Activated CD4-positive, alpha-beta T cell treated with anti-CD3 and anti-CD28 coated beads for 36 hours (primary cell): ENCODE measurements around the gene LPAR6. TPM values are rescaled to one million over a fixed set of nuclear protein-coding genes. Genes with fewer than 3 reads are reported as not detected.
A peak's percentile ranks its signal among the peaks of the same experiment; 100 is the strongest.

ENCODE experiments used
- ATAC-seq: fragments of 200-7000 bp; cut with Tn5 transposase; one replicate; pipeline ENCODE4 v1.10.0; 2021; ENCODE audit warnings: mild to moderate bottlenecking, moderate library complexity
- CTCF ChIA-PET: fragments of 350-600 bp; sonication (Branson Sonifier 250); formaldehyde crosslinking; loops from one replicate; lab custom pipeline; 2021; ENCODE audit warnings: antibody characterized with exemption; lab: Charles Lee
- POLR2A ChIA-PET: fragments of 350-600 bp; sonication (Branson Sonifier 250); formaldehyde crosslinking; loops from one replicate; lab custom pipeline; 2021; ENCODE audit warnings: antibody characterized with exemption, inconsistent platforms; lab: Charles Lee
- DNase-seq: peaks from one replicate; pipeline ENCODE4 v3.0.0-alpha.2; 2020
- H3K27ac Mint-ChIP-seq: one replicate; pipeline ENCODE4 v1.8.0; 2021; ENCODE audit warnings: mixed read lengths
- H3K27me3 Mint-ChIP-seq: one replicate; pipeline ENCODE4 v1.8.0; 2021; ENCODE audit warnings: mixed read lengths
- H3K36me3 Mint-ChIP-seq: one replicate; pipeline ENCODE4 v1.8.0; 2021; ENCODE audit warnings: low read depth, mixed read lengths
- H3K4me1 Mint-ChIP-seq: one replicate; pipeline ENCODE4 v1.8.0; 2021; ENCODE audit warnings: mixed read lengths
- H3K4me3 Mint-ChIP-seq: one replicate; pipeline ENCODE4 v1.8.0; 2021; ENCODE audit warnings: mild to moderate bottlenecking, moderate library complexity, mixed read lengths
- H3K9me3 Mint-ChIP-seq: one replicate; pipeline ENCODE4 v1.8.0; 2021; ENCODE audit warnings: low read depth, mixed read lengths
- intact Hi-C, 2 experiments: fragments of 100-400 bp; cut with DNase I in 1 of 2; cut with micrococcal nuclease in 1 of 2; formaldehyde crosslinking; loops; one replicate each; pipeline versions ENCODE4 v1.14.2 to v1.15.1; 2022 to 2024; cut with DNase I, micrococcal nuclease
- total RNA-seq, 2 experiments: library from RNA; stranded (reverse); gene quantifications; one replicate each; pipeline ENCODE4 v1.2.3, GENCODE V29; 2021

The LPAR6 gene
- total RNA-seq, 2 experiments from 2014 or later = 6.8 to 7.9 TPM

DNA sequence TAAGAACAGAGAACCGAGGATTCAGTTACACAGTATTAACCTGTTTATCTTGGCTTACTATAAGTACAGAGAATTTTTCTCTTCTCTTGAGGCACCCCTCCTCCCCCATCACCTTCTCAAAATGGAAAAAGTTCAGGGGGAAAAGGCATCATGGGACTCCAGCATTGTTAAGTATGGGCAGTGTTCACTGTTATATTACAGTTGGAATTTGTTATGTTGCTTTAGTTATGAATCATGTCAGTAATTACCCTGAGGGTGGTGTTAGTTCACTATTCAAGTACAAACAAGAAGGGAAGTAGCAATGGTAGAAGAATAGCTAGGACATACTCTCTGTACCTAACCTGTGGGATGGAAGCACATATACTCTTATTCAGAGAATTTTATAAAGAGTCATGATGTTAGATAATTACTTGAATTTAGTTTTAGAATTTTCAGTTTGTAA, 12.0 kb downstream of the LPAR6 start:
- peaks cover 16% of the 10 kb centered on the region for H3K36me3 Mint-ChIP-seq
- DNase-seq (no peak), ATAC-seq (peak; percentile 21)
- peak overlapping the region; percentile 1 for H3K27ac Mint-ChIP-seq
- ChIA-PET CTCF (no interaction called here), POLR2A (no interaction called here)
- intact Hi-C loops = loop anchor here (5.0 kb wide), 4 partner anchors 164 to 364 kb away; partner anchors contain the start of gene NUDT15 (in 1 of the 2)
- H3K4me1 Mint-ChIP-seq = peaks cover 53% of the 10 kb centered on the region
- no peak overlapping the region for H3K4me3 Mint-ChIP-seq
- no peaks in the 10 kb centered on the region for H3K27me3 Mint-ChIP-seq
- H3K9me3 Mint-ChIP-seq = peaks cover 4% of the 10 kb centered on the region

DNA sequence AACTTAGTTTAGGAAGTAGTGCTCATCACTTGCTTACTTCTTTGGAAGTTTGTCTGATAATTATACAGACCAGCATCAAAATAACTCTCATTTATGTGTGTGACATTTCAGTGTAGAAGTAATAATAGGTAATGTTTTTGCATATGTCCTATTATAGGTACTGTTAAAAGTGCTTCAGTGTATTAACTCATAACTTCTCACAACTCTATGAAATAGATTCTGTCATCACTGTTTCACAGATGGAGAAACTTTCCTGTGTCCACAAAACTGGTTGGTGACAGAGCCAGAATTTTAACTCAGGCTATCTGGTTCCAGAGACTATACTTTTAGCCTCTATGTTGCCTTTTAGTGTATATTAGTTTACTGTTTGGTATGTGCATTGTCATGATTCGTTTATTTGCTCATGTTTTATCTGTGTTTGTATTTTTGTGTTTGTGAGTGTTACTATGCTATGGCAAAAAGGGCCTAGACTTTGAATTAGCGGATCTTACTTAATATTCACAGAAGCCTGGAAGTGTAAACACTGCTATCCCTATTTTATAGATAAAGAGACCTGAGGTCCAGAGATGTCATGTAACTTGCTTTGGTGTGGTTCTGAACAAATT, 12.7 kb downstream of the LPAR6 start:
- H3K27ac Mint-ChIP-seq = no peak overlapping the region
- peaks cover 22% of the 10 kb centered on the region for H3K36me3 Mint-ChIP-seq
- ChIA-PET POLR2A (no interaction called here), CTCF (no interaction called here)
- ATAC-seq (no peak), DNase-seq (no peak)
- intact Hi-C loops = loop anchor here (5.0 kb wide), 4 partner anchors 163 to 363 kb away; partner anchors contain the start of gene NUDT15 (in 1 of the 2)
- H3K27me3 Mint-ChIP-seq = no peaks in the 10 kb centered on the region
- H3K4me1 Mint-ChIP-seq = peaks cover 47% of the 10 kb centered on the region
- no peak overlapping the region for H3K4me3 Mint-ChIP-seq
- peaks cover 8% of the 10 kb centered on the region for H3K9me3 Mint-ChIP-seq

DNA sequence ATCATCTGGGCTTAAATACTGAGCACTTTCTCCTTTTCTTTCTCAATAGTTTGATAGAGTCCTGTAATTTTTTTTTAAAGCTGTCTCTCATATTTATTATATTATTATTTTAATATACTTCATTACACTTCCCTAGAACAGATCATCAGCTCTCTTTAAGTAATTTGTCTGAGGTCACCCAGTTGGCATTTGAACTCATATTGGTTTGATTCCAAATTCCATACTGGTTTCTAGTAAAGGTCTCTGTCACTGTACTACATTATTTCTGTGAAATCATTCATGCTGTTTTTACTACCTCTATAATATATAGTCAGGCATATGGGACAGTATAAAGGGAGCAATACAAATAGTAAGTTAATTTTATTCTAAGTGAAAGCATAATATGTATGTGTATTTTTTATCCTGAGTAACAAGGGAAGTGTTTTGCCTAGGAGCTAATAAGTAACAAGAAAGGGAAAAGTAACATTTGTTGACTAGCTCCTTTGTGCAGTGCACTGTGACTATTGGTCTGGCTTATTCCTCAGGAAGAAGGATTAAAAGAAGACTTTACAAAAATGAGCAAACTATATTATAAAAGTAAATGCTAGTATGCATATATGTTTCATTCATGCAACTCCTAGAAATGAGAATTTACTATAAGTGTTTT, 14.3 kb downstream of the LPAR6 start:
- DNase-seq (no peak), ATAC-seq (no peak)
- no peak overlapping the region for H3K27ac Mint-ChIP-seq
- no peaks in the 10 kb centered on the region for H3K27me3 Mint-ChIP-seq
- peaks cover 29% of the 10 kb centered on the region for H3K36me3 Mint-ChIP-seq
- H3K4me1 Mint-ChIP-seq = peaks cover 36% of the 10 kb centered on the region
- H3K4me3 Mint-ChIP-seq = no peak overlapping the region
- intact Hi-C loops = no loop called here
- ChIA-PET POLR2A (no interaction called here), CTCF (interaction anchor here (1.1 kb wide), 1 partner anchor 182 kb away, joined by 3 read pairs; no protein-coding TSS in a partner anchor)
- H3K9me3 Mint-ChIP-seq = peaks cover 8% of the 10 kb centered on the region

DNA sequence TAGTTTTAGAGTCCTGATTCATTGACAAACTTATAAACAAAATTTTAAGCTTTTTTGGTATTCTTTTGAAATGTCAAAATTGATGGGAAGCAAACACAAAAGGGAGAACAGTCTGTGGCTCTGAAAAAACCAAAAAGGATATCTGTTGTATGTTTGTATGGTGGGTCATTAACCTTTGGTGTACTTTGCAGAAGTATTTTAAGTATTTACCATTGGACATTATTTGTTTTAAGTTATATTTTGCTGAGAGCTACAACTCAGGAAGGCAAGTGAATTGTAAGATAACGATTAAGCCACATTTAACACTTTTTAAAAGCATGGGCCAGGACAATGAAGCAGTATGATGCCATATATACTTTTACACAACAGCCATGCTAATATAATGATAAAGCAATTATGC, 15.2 kb downstream of the LPAR6 start:
- intact Hi-C loops = no loop called here
- no peaks in the 10 kb centered on the region for H3K27me3 Mint-ChIP-seq
- ChIA-PET CTCF (interaction anchor here (1.1 kb wide), 1 partner anchor 182 kb away, joined by 3 read pairs; no protein-coding TSS in a partner anchor), POLR2A (no interaction called here)
- ATAC-seq (no peak), DNase-seq (no peak)
- H3K27ac Mint-ChIP-seq = no peak overlapping the region
- no peak overlapping the region for H3K4me3 Mint-ChIP-seq
- H3K36me3 Mint-ChIP-seq = peaks cover 37% of the 10 kb centered on the region
- peaks cover 8% of the 10 kb centered on the region for H3K9me3 Mint-ChIP-seq
- H3K4me1 Mint-ChIP-seq = peaks cover 29% of the 10 kb centered on the region

GRCh38 chr13:48393698-48394085, 19.2 kb downstream of the LPAR6 start:
- H3K4me1 Mint-ChIP-seq = peaks cover 5% of the 10 kb centered on the region
- CTCF ChIA-PET = no interaction called here
- no peaks in the 10 kb centered on the region for H3K27me3 Mint-ChIP-seq
- H3K9me3 Mint-ChIP-seq = peaks cover 14% of the 10 kb centered on the region
- no peak for ATAC-seq
- intact Hi-C loops = no loop called here
- H3K27ac Mint-ChIP-seq = no peak overlapping the region
- no peak for DNase-seq
- H3K4me3 Mint-ChIP-seq = no peak overlapping the region
- H3K36me3 Mint-ChIP-seq = peaks cover 57% of the 10 kb centered on the region
- POLR2A ChIA-PET = no interaction called here

GRCh38 chr13:48393030-48393697, 19.7 kb downstream of the LPAR6 start:
- CTCF ChIA-PET = no interaction called here
- no peak for ATAC-seq
- Mint-ChIP-seq H3K9me3 (peaks cover 14% of the 10 kb centered on the region), H3K36me3 (peaks cover 60% of the 10 kb centered on the region), H3K4me1 (peaks cover 5% of the 10 kb centered on the region), H3K27ac (no peak overlapping the region), H3K4me3 (no peak overlapping the region), H3K27me3 (no peaks in the 10 kb centered on the region)
- intact Hi-C loops = no loop called here
- no peak for DNase-seq
- POLR2A ChIA-PET = no interaction called here

- ChIA-PET POLR2A (interaction anchor here (0.7 kb wide), 1 partner anchor 54 kb away, joined by 3 read pairs; no protein-coding TSS in a partner anchor), CTCF (no interaction called here)
- peaks cover 11% of the 10 kb centered on the region for H3K9me3 Mint-ChIP-seq
- H3K4me3 Mint-ChIP-seq = no peak overlapping the region
- peaks cover 2% of the 10 kb centered on the region for H3K4me1 Mint-ChIP-seq
- intact Hi-C loops = no loop called here
- H3K27ac Mint-ChIP-seq = no peak overlapping the region
- H3K27me3 Mint-ChIP-seq = no peaks in the 10 kb centered on the region
- DNase-seq = no peak
- H3K36me3 Mint-ChIP-seq = peaks cover 55% of the 10 kb centered on the region
- ATAC-seq = no peak
Measured at GRCh38 chr13:48391257-48391656, 21.7 kb downstream of the LPAR6 start.

DNA sequence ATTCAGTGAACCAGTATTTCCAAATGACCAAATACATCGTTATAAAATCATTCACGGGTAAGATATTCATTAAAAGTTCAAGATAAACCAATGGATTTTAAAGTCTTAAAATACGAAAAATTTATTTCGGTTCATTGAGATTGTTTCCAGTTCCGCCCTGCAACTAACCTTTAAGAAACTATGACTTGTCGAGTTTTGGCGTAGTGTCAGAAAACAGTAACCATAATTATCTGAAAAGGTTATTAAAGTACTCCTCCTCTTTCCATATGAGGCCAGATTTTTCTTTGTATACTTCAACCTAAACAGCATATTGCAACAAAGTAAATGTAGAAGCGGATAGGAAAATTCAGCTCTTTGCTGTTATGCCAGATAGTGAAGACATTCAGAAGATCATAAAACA, 26.1 kb downstream of the LPAR6 start:
- H3K27me3 Mint-ChIP-seq = no peaks in the 10 kb centered on the region

DNA sequence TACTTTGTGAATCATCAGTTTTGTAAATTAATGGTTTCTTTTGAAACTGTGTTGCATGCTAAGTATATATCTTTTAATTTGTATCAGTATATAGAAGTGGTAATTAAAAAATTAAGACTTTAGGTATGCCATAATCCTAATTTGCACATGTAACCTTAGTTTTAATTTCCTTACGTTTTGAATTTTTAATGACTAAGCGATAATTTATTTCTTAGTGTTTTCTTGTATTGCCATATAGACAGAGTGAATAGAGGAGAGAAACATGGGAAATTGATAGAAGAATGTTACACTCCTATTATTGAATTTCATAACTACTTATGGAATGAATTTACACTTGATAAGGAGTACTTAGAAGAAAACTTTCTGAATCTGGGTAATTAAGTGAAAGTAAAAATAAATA, 29.5 kb downstream of the LPAR6 start:
- H3K4me3 Mint-ChIP-seq = no peak overlapping the region
- CTCF ChIA-PET = no interaction called here
- H3K27ac Mint-ChIP-seq = no peak overlapping the region
- H3K36me3 Mint-ChIP-seq = peaks cover 30% of the 10 kb centered on the region
- POLR2A ChIA-PET = no interaction called here
- H3K4me1 Mint-ChIP-seq = no peaks in the 10 kb centered on the region
- ATAC-seq (no peak), DNase-seq (no peak)
- H3K27me3 Mint-ChIP-seq = no peaks in the 10 kb centered on the region
- no peaks in the 10 kb centered on the region for H3K9me3 Mint-ChIP-seq
- intact Hi-C loops = no loop called here

More for the DNA sequence above, 26.1 kb downstream of the LPAR6 start:
- ATAC-seq (no peak), DNase-seq (no peak)
- no peak overlapping the region for H3K4me3 Mint-ChIP-seq
- H3K36me3 Mint-ChIP-seq = peaks cover 26% of the 10 kb centered on the region
- intact Hi-C loops = no loop called here
- H3K27ac Mint-ChIP-seq = no peak overlapping the region
- H3K4me1 Mint-ChIP-seq = peaks cover 2% of the 10 kb centered on the region
- ChIA-PET CTCF (interaction anchor here (1.0 kb wide), 1 partner anchor 19 kb away, joined by 3 read pairs; no protein-coding TSS in a partner anchor), POLR2A (no interaction called here)
- H3K9me3 Mint-ChIP-seq = peaks cover 2% of the 10 kb centered on the region

- CTCF ChIA-PET = interaction anchor here (0.5 to 1.0 kb wide), 2 partner anchors 8 to 16 kb away, joined by 3 read pairs; no protein-coding TSS in a partner anchor
Measured at GRCh38 chr13:48380581-48380980, 32.3 kb downstream of the LPAR6 start.

GRCh38 chr13:48377857-48378256, 35.1 kb downstream of the LPAR6 start:
- H3K36me3 Mint-ChIP-seq = peaks cover 44% of the 10 kb centered on the region
- no peak overlapping the region for H3K27ac Mint-ChIP-seq
- DNase-seq = no peak
- intact Hi-C loops = no loop called here
- H3K4me1 Mint-ChIP-seq = no peaks in the 10 kb centered on the region
- ChIA-PET CTCF (interaction anchor here (1.4 kb wide), 1 partner anchor 15 kb away, joined by 3 read pairs; no protein-coding TSS in a partner anchor), POLR2A (no interaction called here)
- ATAC-seq = peak; percentile 63
- no peaks in the 10 kb centered on the region for H3K9me3 Mint-ChIP-seq
- H3K27me3 Mint-ChIP-seq = no peaks in the 10 kb centered on the region
- no peak overlapping the region for H3K4me3 Mint-ChIP-seq

More at GRCh38 chr13:48380581-48380980, 32.3 kb downstream of the LPAR6 start:
- POLR2A ChIA-PET = no interaction called here
- DNase-seq (no peak), ATAC-seq (no peak)
- Mint-ChIP-seq H3K4me1 (no peaks in the 10 kb centered on the region), H3K36me3 (peaks cover 33% of the 10 kb centered on the region), H3K27me3 (no peaks in the 10 kb centered on the region), H3K4me3 (no peak overlapping the region), H3K27ac (no peak overlapping the region), H3K9me3 (no peaks in the 10 kb centered on the region)
- intact Hi-C loops = no loop called here
